Endothelial cell of umbilical vein (primary cell): ENCODE results near the gene KL. TPM values are rescaled to one million over a fixed set of nuclear protein-coding genes. Genes with fewer than 3 reads are reported as not detected.

Experiments
- BruUV-seq: library from RNA; stranded (reverse); fragments of 400-500 nt; replicated peaks from 2 replicates; lab custom pipeline; 2021; lab: Mats Ljungman, UMichigan
- CTCF ChIA-PET: fragments of 300-600, 350-600 bp; sonication (Branson Sonifier 250); formaldehyde crosslinking; loops from one replicate; lab custom pipeline; 2021; ENCODE audit warnings: antibody characterized with exemption, inconsistent platforms; lab: Charles Lee
- POLR2A ChIA-PET: fragments of 300-600, 350-600 bp; sonication (Branson Sonifier 250); formaldehyde crosslinking; loops from one replicate; lab custom pipeline; 2021; ENCODE audit warnings: antibody characterized with exemption, inconsistent platforms; lab: Charles Lee
- DNase-seq: peaks from one replicate; pipeline ENCODE4 v3.0.0-alpha.2; 2011; ENCODE audit warnings: low read depth, low spot score
- FAIRE-seq: peaks from 2 replicates; lab custom pipeline; 2011; peaks lifted over from hg19 to GRCh38; lab: Jason Lieb, UNC
- H2AFZ ChIP-seq: 2 replicates; pipeline ENCODE4 v1.6.0; 2012; ENCODE audit warnings: low read depth, low read length, control low read depth, inconsistent platforms
- H3K27ac ChIP-seq: 2 replicates; pipeline ENCODE4 v1.5.1; 2011; ENCODE audit warnings: low read depth, mild to moderate bottlenecking, control low read depth, low read length, moderate library complexity; ENCODE audit not compliant: insufficient read depth
- H3K27me3 ChIP-seq, 2 experiments: 2 replicates each; pipeline versions ENCODE4 v1.6.0 to v1.6.1; 2011; ENCODE audit warnings: low read length in 2 of 2, mixed read lengths in 1 of 2; ENCODE audit not compliant: control insufficient read depth in 2 of 2, insufficient read depth in 2 of 2
- H3K36me3 ChIP-seq, 2 experiments: 2 replicates in 1 of 2; 3 replicates in 1 of 2; pipeline ENCODE4 v1.5.1; 2011; ENCODE audit warnings: low read length in 2 of 2, mild to moderate bottlenecking in 1 of 2, moderate library complexity in 1 of 2; ENCODE audit not compliant: control insufficient read depth in 2 of 2, insufficient read depth in 2 of 2; ENCODE audit errors: extremely low read depth in 1 of 2
- H3K4me1 ChIP-seq: 3 replicates; pipeline ENCODE4 v1.5.1; 2011; ENCODE audit warnings: mild to moderate bottlenecking, low read length; ENCODE audit not compliant: control insufficient read depth, insufficient read depth; ENCODE audit errors: extremely low read depth
- H3K4me2 ChIP-seq: 2 replicates; pipeline ENCODE4 v1.6.1; 2011; ENCODE audit warnings: low read length, control low read depth, mixed read lengths; ENCODE audit not compliant: insufficient read depth
- H3K4me3 ChIP-seq, 3 experiments: fragments of 200-600 bp in 1 of 3; sonication (generic), shearing (Covaris generic) in 1 of 3; replicated peaks in 1 of 3; 2 replicates each; pipeline ENCODE4 v1.5.1; 2011 to 2016; ENCODE audit warnings: control low read depth in 3 of 3, low read length in 3 of 3, mild to moderate bottlenecking in 2 of 3, inconsistent platforms in 1 of 3, low read depth in 1 of 3, moderate library complexity in 1 of 3; ENCODE audit not compliant: insufficient read depth in 1 of 3
- H3K79me2 ChIP-seq: 2 replicates; pipeline ENCODE4 v1.6.0; 2012; ENCODE audit warnings: low read length, inconsistent platforms; ENCODE audit not compliant: control insufficient read depth, insufficient read depth
- H3K9ac ChIP-seq: replicated peaks from 2 replicates; pipeline ENCODE3; 2011; ENCODE audit warnings: low read length, control low read depth; ENCODE audit not compliant: insufficient read depth; ENCODE audit errors: extremely low read depth
- H3K9me1 ChIP-seq: replicated peaks from 3 replicates; pipeline ENCODE4 v1.6.0; 2011; ENCODE audit warnings: mild to moderate bottlenecking, low read length; ENCODE audit not compliant: control insufficient read depth, insufficient read depth; ENCODE audit errors: extremely low read depth
- H3K9me3 ChIP-seq: replicated peaks from 2 replicates; pipeline ENCODE4 v1.5.1; 2012; ENCODE audit warnings: low read length, inconsistent platforms; ENCODE audit not compliant: control insufficient read depth, insufficient read depth
- H4K20me1 ChIP-seq: replicated peaks from 2 replicates; pipeline ENCODE3; 2011; ENCODE audit warnings: mild to moderate bottlenecking, low read length; ENCODE audit not compliant: control insufficient read depth, insufficient read depth; ENCODE audit errors: extremely low read depth
- CTCF ChIP-seq, 2 donors: IDR thresholded peaks; 1 replicate in 1 of 2; 2 replicates in 1 of 2; pipeline ENCODE4 v1.5.1; 2011; ENCODE audit warnings: low read length in 2 of 2, mild to moderate bottlenecking in 2 of 2, moderate library complexity in 2 of 2, control low read depth in 1 of 2, inconsistent platforms in 1 of 2, low read depth in 1 of 2; ENCODE audit not compliant: insufficient read depth in 1 of 2; ENCODE audit errors: extremely low read depth in 1 of 2
- EZH2 ChIP-seq: IDR thresholded peaks from 2 replicates; pipeline ENCODE4 v1.6.1; 2012; ENCODE audit warnings: borderline replicate concordance, low read depth, mild to moderate bottlenecking, moderate library complexity, low read length, inconsistent platforms; ENCODE audit not compliant: severe bottlenecking
- FOS ChIP-seq: IDR thresholded peaks from 2 replicates; pipeline ENCODE4 v1.6.1; 2011; ENCODE audit warnings: mild to moderate bottlenecking, low read length, moderate library complexity, borderline replicate concordance; ENCODE audit not compliant: insufficient read depth
- GATA2 ChIP-seq: IDR thresholded peaks from 2 replicates; pipeline ENCODE4 v1.7.0; 2011; ENCODE audit warnings: low read depth, mild to moderate bottlenecking, moderate library complexity, mixed read lengths, low read length; ENCODE audit not compliant: insufficient read length, insufficient read depth
- JUN ChIP-seq: IDR thresholded peaks from 2 replicates; pipeline ENCODE4 v1.6.1; 2011; ENCODE audit warnings: borderline replicate concordance, low read depth; ENCODE audit not compliant: insufficient read length, insufficient read depth
- MAX ChIP-seq: IDR thresholded peaks from 2 replicates; pipeline ENCODE4 v1.6.1; 2011; ENCODE audit not compliant: insufficient read depth, insufficient read length
- MYC ChIP-seq: IDR thresholded peaks from one replicate; pipeline ENCODE4 v1.6.1; 2011; ENCODE audit warnings: mild to moderate bottlenecking, low read depth, low read length
- POLR2A ChIP-seq: IDR thresholded peaks from 2 replicates; pipeline ENCODE4 v1.6.1; 2012; ENCODE audit warnings: low read depth, mild to moderate bottlenecking, control low read depth, low read length
- POLR2AphosphoS5 ChIP-seq: IDR thresholded peaks from 2 replicates; pipeline ENCODE4 v1.6.1; 2012; ENCODE audit warnings: low read depth, mild to moderate bottlenecking, control low read depth, low read length, moderate library complexity; ENCODE audit not compliant: insufficient read depth
- dilution Hi-C: fragments of 300-500 bp; cut with MboI; formaldehyde crosslinking; loops from one replicate; pipeline ENCODE4 v1.15.0; 2019; ENCODE audit warnings: low sequenced_read_pairs; ENCODE audit not compliant: extremely low pct_ligation_motif_present
- intact Hi-C: fragments of 100-400 bp; cut with micrococcal nuclease; formaldehyde crosslinking; loops from one replicate; pipeline ENCODE4 v1.10.0; 2022
- polyA plus RNA-seq, 4 experiments: library from polyadenylated mRNA; depleted of rRNA in 3 of 4; stranded (reverse) in 3 of 4; unstranded in 1 of 4; fragments of >200 nt; gene quantifications; 2 replicates each; pipeline versions ENCODE4 v1.2.1 to v1.2.3, GENCODE V29; 2011 to 2012; ENCODE audit warnings: missing spikeins in 1 of 4
- total RNA-seq: library from RNA; stranded (reverse); gene quantifications from 2 replicates; pipeline ENCODE4 v1.2.3, GENCODE V29; 2021

The KL gene
- total and polyA plus RNA-seq, 2 donors (not counting 3 experiments of a cell fraction or from before 2014, with no cell fraction given) = 0.01 to 0.07 TPM

- H3K4me2 ChIP-seq = peak overlapping the region; percentile 89
- intact Hi-C loops (no loop called here), dilution Hi-C loops (no loop called here)
- H3K4me1 ChIP-seq = peaks cover 16% of the 10 kb centered on the region
- ChIA-PET POLR2A (no interaction called here), CTCF (interaction anchor here (0.9 to 1.7 kb wide), 8 partner anchors 9 to 184 kb away, joined by 3 to 6 read pairs (median 3); no protein-coding TSS in a partner anchor)
- no peaks in the 10 kb centered on the region for H3K9me1 ChIP-seq
- H3K9ac ChIP-seq = peak overlapping the region; percentile 61
- H3K9me3 ChIP-seq = no peaks in the 10 kb centered on the region
- peak overlapping the region; percentile 49 for H3K27ac ChIP-seq
- TF ChIP-seq EZH2 = no peak
- no peak for TF ChIP-seq FOS
- no peak for TF ChIP-seq GATA2
- no peak for TF ChIP-seq MAX
- TF ChIP-seq POLR2AphosphoS5 = no peak
- TF ChIP-seq POLR2A = no peak
- no peak for TF ChIP-seq CTCF (IDR thresholded peaks at IDR 0.05; ENCODE audit: extremely low read depth in 1 of 2, insufficient read depth in 1 of 2, low read depth in 1 of 2, low read length in 2 of 2)
- no peak for TF ChIP-seq MYC
- no peak for TF ChIP-seq JUN
- BruUV-seq = TSS peak; percentile 92
- peaks cover 3 to 4% of the 10 kb centered on the region in 2 experiments for H3K27me3 ChIP-seq
- H3K79me2 ChIP-seq = no peaks in the 10 kb centered on the region
- H4K20me1 ChIP-seq = no peaks in the 10 kb centered on the region
- DNase-seq (peak; percentile 81), FAIRE-seq (peak; percentile 71)
- peak overlapping the region; percentile 5 to 59 (median 28) for H3K4me3 ChIP-seq
- H3K36me3 ChIP-seq = no peaks in the 10 kb centered on the region
- peak overlapping the region; percentile 84 for H2AFZ ChIP-seq
These were observed 46.7 kb upstream of the KL start for GRCh38 chr13:32969516-32969941.
